GM23338 (cell line): ENCODE measurements around the gene ATP1A3.

ENCODE experiments used
- CREB1 ChIP-seq: fragments of 250-450 bp; sonication (Bioruptor Pico); IDR thresholded peaks from 2 replicates; pipeline ENCODE4 v1.5.0; 2020; ENCODE audit warnings: low read depth, mild to moderate bottlenecking, moderate library complexity
- CTCF ChIP-seq, 2 experiments: fragments of 200-600 bp in 1 of 2; sonication (generic) in 1 of 2; conservative IDR thresholded peaks; 2 replicates each; pipeline versions ENCODE4 v1.5.1 to v1.6.1; 2016 to 2017; ENCODE audit warnings: antibody characterized with exemption in 2 of 2, low read depth in 2 of 2, mild to moderate bottlenecking in 2 of 2, moderate library complexity in 1 of 2
- EZH2 ChIP-seq: fragments of 200-600 bp; sonication (generic); IDR thresholded peaks from one replicate; pipeline ENCODE4 v1.8.0; 2017; ENCODE audit warnings: antibody characterized with exemption, mild to moderate bottlenecking, low read depth; ENCODE audit not compliant: unreplicated experiment
- EZH2phosphoT487 ChIP-seq: fragments of 200-600 bp; sonication (generic); IDR thresholded peaks from one replicate; pipeline ENCODE4 v1.8.1; 2018; ENCODE audit warnings: antibody characterized with exemption; ENCODE audit not compliant: unreplicated experiment
- NANOG ChIP-seq: IDR thresholded peaks from 2 replicates; pipeline ENCODE4 v1.6.1; 2016; ENCODE audit warnings: antibody characterized with exemption, borderline replicate concordance
- POLR2AphosphoS5 ChIP-seq: IDR thresholded peaks from 2 replicates; pipeline ENCODE4 v1.6.1; 2016; ENCODE audit warnings: antibody characterized with exemption, low read depth
- REST ChIP-seq: IDR thresholded peaks from one replicate; pipeline ENCODE4 v1.6.1; 2018; ENCODE audit warnings: antibody characterized with exemption; ENCODE audit not compliant: unreplicated experiment
- ZNF114 ChIP-seq: fragments of 250-450 bp; sonication (Bioruptor Pico); IDR thresholded peaks from 2 replicates; pipeline ENCODE4 v1.5.0; 2020; ENCODE audit warnings: mild to moderate bottlenecking, moderate library complexity

- TF ChIP-seq CTCF (conservative IDR thresholded peaks at IDR 0.05; ENCODE audit: low read depth in 2 of 2), result no peak
- TF ChIP-seq REST, result no peak
- TF ChIP-seq EZH2phosphoT487, result no peak
- TF ChIP-seq POLR2AphosphoS5, result no peak
- peak; percentile 91 for TF ChIP-seq EZH2
- no peak for TF ChIP-seq CREB1 (CRISPR knock-in tag)
- no peak for TF ChIP-seq NANOG
- TF ChIP-seq ZNF114 (CRISPR knock-in tag), result no peak
Measured at GRCh38 chr19:41921577-41922576, 72.2 kb downstream of the ATP1A3 start.
